Frontal cortex (tissue), 4 donors: Measurements from ENCODE around the gene PAK6. TPM values are rescaled to one million over a fixed set of nuclear protein-coding genes. Genes with fewer than 3 reads are reported as not detected.

Experiments
- DNase-seq, 2 donors: peaks; one replicate each; pipeline ENCODE4 v3.0.0; 2012; ENCODE audit warnings: low spot score in 2 of 2
- FAIRE-seq: peaks from 2 replicates; lab custom pipeline; 2012; peaks lifted over from hg19 to GRCh38; lab: Jason Lieb, UNC
- total RNA-seq: library from RNA; depleted of rRNA; stranded (reverse); fragments of >200 nt; gene quantifications from one replicate; pipeline ENCODE4 v1.2.3, GENCODE V29; 2014
- donor health status: control.
- donor health status: control.
- donor health status: control.

PAK6 gene
- total RNA-seq, 1 donor from 2014 or later, result 11.8 TPM

DNA sequence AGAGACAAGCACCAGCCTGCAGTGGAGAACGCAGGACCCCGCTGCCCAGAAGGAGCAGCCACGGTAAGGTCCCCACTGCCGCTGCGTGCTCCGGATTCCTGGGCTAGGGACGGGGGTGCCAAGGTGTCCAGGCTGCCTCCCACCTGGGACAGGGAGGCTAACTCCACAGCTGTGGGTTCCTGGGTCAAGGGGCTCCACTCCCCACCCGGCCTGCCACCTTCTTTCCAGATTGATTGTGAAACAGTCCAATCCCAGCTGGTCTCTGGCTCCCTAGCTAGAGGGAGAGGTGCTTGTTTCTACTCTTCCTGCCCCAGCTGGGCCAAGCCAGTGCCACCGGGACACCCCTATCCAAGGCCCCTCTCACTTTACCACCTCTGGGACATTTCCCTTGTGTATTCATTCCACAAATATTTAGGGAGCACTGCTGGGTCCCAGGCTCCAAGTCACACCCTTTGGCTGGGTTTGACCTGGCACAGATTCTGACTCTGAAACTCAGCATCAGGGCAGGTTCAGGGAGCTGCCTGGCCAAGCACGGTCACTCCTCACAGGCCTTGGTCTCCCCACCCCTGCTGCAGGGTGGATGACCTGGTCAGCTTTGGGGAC, 1.9 kb downstream of the PAK6 start:
- FAIRE-seq, result no peak

DNA sequence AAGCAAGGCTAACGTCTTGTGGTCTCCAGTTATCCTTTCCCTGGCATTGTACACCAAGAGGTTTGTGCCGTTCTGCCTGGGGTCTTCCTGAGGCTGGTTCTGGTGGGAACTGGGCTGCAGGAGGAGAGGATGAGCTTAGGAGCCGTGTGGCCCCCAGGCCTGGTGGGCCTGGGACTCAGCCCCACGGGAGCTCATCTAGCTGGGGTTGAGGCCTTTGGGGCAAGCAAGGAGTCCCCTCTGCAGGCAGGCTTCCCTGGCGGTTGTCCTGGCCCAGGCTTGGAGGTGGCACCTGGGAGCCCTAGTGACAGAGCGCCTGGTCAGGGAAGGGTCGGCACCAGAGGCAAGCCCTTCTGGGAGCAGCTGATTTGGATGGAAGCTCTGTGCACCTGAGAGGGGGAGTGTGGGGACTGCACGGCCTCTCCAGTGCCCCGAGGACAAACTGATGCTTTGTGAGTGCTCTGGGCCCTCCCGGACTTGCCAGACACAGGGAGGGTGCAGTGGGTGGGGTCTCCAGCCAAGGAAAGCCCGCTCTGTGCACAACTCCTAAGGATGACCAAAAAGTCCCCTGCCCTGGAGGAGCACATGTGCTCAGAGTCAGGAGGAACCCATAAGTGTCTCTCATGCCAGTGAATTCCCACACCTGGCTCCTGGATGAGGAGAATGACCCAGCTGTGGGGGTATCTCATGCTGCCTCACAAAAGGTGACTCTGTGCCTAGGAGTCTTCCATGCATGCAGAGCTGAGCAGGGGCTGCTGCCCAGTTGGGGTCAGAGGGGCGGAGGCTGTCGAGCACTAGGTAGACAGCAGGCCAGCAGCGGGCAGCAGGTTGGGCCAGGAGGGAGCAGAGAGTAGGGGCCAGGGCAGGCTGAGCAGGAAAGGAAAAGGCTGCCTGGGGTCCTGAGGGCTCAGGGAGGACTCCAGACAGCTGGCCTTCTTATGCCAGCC, 2.7 kb downstream of the PAK6 start:
- no peak for FAIRE-seq

More for the DNA sequence above, 1.9 kb downstream of the PAK6 start:
- DNase-seq, result no peak

DNA sequence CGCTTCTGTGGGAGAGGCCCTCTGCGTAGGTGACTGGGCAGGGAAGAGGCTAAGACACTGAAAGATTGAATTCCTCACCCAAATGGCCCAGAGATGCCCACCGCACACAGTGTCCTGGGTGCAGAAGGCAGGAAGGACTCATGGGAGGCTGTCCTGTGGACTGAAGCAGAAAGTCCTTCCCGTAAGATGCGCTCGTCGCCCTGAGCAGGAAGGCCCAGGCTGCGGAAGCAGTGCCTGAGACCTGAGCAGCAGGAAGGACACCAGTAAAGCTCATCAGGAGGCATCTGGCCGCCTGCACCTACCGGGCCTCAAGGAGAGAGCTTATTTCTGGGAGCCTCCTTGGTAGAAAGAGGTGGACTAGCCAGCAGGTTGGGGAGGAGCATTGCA, 3.3 kb downstream of the PAK6 start:
- FAIRE-seq, result no peak

More for the DNA sequence above, 2.7 kb downstream of the PAK6 start:
- no peak for DNase-seq

DNA sequence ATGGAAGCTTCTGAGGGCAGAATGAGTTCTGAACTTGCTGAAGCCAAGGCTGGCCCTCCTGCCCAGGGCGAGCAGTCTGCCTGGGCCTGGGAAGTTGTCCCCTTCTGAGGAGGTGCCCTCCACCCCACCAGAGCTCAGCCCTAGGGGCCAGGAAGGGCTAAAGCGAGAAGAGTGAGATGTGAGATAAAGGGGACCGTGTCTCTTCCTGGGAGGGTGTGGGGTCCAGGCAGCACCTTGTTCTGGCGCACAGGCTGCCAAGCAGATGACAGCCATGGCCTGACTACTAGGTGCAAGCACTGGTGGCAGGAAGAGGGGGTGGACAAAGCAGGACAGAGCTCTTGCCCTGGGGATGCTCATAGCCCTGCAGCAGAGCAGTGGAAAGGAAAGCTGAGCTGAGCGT, 3.7 kb downstream of the PAK6 start:
- no peak for DNase-seq
- no peak for FAIRE-seq

More for the DNA sequence above, 3.3 kb downstream of the PAK6 start:
- DNase-seq, result no peak

DNA sequence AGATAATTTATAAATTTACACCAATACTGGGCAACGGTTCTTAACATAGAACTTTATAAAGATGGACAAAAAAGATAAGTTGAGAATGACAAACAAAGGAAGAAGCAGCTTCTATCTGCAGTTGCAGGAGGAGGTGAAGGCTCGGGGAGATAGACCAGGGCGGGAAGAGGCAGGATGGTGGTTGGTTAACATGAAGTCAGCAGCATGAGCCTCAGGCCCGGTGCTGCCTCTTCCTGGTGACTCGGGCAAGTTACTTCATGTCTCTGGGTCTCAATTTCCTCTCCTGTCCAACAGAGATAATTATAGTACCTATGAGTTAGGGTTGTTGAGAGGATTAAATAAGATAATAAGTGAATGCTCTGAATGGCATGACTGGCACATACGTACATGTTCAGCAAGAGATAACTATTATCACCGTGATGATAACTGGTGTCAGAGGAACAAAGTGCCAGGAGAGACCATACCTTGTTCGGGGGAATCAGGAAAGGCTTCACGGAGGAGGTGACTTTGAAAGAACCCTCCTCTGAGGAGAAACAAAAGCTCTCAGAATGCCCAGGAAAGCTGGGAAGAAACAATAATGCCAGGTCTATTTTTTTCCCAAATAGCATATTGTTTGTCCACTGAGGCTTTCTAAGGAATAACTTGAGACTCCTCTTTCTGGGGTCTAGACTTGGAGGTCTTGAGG, 4.4 kb downstream of the PAK6 start:
- no peak for DNase-seq
- FAIRE-seq, result no peak

DNA sequence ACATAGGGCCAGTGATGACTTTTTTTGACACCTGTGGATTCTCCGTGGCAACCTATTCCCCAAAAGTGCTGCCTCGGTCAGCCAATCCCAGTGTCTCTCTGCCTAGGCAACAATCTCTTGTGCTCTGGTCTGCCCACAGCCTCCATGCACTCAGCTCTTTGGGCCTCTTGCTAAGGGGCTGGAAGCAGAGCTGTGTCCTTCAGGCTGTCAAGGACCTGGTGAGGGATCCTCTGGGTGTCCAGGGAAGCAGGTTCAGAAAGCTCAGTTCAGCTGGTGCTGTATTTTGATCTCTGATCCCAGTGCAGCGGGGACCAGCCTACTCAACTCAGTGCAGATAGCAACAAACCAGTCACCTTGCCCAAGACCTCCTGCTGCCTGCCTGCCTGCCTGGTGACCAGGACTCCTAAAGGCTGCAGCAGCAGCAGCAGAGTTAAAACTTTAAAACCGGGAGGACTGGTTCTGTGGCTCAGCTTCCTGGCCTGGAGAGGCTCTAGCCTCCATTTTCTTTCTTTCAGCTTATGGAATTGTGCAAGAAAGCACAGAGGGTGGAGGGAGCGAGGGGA, 6.2 kb downstream of the PAK6 start:
- no peak for FAIRE-seq
- DNase-seq, result no peak

DNA sequence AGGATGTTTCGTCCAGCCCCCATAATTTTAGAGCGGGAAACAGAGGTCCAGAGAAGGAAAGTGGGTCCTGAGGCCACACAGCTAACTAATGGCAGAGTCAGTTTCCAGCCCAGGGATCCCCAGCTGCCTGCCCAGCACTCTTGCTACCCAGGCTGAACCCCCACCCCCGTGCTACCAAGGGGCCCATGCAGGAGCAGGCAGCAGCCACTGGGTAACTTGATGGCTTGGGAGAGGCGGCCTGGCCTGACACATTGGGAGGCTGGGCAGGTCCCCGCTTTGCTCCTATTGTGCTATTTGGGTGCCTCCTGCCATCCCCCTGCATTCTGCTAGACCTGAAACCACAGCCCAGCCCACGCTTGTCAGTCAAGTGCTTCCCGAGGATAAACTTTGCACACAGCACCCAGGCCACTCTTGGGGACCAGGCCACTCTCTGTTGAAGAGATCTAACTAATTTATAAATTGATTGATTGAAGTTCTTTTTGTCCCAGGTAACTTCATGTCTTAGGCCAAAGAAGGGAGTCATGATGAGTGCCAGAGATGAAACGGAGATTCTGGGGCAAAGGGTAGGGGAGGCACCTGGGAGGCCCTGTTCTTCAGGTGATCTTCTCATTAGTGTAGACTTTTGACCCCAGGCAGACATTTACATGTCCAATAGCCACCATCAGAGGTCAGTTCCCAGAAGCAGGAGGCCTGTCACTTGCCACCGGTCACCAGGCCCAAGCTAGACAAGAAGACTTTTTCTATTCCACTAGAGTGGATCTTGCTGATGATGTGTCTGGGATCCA, 7.0 kb downstream of the PAK6 start:
- DNase-seq, result no peak
- FAIRE-seq, result no peak

DNA sequence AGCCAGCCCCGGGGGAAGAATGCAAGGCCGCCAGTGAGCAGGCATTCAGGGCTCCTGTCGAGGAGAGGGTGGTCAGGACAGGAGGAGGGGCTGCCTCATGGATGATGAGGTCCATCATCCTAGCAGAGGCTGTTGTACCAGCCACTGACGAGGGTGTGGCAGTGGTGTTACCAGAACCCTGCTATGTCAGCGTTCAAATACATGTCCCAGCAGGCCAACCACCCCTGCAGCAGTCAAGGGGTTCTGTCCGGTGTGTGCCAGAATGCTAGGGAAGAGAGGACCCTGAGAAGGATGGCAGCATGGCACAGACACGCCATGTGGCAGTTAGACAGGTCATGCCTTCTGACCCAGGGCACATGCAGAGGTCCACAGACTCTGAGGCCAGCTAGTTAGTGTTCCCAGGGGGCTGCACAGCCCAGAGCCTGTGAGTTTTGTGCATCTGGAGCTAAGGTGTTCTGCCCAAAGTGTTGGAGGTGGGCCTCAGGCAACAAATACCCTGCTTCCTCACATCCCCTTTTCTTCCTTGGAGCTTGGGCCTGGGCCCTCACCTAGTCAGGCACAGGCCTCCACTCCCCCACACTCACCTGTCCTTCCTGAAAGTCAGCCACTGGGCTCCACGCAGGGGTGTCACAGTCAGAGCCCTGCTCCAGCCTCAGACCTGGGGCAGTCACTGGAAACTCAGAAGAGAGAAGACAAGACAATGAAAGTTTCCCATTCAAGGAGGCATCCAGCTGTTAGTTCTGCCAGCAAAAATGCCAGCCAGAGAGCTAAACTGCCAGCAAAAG, 7.8 kb downstream of the PAK6 start:
- FAIRE-seq (no peak), DNase-seq (no peak)

DNA sequence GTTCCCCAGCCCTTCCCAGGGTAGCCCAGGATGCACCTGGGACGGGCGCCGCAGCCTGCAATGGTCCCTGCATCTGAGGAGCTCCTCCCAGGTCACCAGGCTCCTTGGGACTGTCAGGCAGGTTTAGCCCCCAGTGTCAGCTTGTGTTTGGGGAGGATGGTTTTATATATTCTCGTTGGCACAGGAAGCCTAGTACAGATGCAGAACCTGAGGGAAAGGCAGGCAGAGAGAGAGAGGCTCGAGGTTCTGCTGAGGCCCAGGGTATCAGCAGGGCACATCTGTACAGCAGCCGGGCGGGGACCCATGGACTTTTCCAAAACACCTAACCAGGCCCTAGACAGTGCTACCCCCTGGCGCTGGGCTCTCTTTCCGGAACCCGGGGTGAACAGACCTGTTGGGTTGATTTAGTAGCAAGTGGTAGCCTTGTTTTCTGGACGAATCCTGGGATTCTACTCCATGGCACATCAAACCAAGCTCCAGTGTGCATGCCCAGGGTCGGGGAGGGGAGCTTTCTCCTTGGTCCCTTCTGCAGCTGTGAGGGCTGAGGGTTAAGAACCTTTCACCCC, 8.6 kb downstream of the PAK6 start:
- FAIRE-seq, result no peak
- no peak for DNase-seq

DNA sequence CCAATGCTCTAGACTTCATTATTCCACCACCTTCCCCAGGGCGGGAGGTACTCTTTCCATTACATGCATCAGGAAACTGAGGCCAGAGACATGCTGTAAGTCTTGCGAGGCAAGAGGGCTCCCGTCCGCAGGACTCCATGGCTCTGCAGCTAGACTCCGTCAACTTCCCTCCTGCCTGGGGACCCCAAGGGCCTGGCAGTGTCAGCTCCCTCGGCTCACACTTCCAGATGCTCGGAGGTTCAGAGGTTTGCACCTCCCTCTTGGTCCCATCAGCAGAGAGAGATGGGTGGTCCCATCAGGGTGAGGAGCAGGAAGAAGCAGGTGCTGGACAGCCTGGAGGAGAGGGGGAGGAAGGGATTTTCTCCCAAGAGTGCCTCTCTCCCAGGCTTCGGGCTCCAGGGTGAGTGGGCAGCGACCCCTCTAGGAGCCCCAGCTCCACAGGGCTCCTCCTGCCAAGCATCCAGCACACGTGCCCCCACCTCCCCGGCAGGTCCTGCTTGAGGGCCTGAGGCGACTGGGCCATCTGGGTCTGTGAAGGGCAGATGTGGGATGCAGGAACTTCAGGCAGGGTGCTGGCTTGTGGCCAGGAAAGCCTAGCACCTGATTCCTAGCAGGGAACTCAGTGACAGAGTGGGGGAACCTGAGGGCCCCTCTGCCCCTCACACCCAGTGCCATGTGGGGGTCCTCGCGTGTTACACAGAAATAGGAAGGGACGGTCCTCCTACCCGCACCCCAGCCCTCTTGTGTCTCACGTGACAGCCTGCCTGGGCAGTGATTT, 9.3 kb downstream of the PAK6 start:
- DNase-seq, result no peak
- no peak for FAIRE-seq

DNA sequence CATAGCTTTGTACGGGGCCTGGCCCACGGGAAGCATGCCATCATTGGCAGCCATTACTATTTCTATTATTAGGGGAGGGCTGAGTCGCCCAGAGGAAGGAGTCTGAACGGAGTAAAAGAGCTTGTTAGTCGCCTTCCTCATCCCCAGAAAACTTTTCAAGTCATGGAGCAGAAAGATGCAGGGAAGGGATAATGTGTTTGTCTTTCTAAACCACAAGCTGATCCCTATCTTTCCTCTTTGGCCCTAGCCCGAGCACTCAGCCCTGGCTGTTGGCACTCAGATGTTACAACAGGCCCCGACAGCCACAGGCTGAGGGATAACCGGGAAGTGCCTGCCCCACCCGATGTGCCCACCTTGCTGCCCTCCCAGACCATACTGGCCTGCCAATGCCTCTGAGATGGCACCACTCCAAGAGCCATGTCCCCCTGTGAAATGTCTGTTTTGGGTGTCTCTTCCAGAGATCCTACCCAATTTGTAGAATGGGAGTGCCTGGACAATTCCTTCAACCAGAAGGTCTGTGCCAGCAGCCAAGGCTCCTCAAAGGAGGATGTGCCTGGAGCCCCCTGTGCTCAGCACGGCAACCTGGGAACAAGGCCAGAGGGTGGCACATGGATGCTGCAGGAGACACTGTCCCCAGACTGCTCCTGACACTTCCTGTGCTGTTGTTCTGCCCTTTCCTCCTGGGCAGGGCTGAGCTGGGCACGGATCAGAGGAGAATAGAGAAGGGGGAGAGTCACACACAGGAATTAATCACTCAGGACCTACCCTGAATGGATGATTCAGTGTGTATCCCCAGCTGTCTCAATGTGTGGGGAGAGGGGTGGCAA, 10.8 kb downstream of the PAK6 start:
- FAIRE-seq, result no peak
- DNase-seq, result no peak

DNA sequence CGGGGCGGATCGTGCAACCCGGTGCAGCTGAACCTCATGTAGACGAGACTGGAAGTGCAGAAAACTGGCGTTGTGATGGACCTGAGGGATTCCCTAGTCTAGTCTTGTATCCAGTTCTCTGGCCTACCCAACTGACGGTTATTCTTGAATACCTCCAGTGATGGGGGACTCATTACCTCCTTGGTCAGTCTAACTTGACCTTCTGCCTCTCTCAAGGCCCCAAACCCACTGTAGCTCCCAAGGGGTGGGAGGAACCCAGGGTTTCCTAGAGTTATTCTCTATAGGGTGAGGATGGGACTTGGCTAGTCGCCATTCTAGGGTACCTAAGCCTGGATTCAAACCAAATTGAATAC, 11.4 kb downstream of the PAK6 start:
- DNase-seq, result no peak

DNA sequence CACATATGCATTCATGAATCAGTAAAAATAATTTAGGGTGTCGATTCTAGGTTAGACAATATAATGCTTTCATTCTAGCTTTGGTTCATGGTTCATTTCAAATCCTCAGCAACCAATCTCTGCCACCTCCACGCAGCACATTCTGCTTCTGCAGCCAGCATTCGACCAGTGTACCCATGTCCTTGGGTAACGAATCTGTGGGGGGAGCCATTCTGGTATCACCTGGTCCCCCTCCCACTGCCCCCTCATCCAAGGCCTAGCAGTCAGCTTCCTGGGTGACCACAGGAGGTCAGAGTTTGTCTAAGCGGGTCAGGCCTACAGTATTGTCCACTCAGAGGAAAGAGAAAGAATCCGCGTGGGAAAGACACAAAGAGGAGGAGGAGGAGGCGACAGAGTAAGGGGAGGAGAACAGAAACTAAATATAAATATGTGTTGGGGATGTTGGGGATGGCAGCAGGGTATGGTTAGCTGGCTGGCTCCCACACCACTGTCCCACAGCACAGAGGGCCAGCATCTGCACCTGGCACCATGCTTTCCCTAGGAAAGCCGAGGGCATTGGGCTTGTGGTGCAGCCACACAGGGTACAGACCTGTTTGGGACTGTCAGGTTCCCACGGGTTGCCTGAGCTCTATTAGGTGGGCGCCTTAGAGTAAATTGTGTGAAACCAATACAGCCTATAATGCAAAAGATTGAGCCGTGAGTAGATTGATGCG, 12.1 kb downstream of the PAK6 start:
- FAIRE-seq (no peak), DNase-seq (no peak)

More for the DNA sequence above, 11.4 kb downstream of the PAK6 start:
- no peak for FAIRE-seq

DNA sequence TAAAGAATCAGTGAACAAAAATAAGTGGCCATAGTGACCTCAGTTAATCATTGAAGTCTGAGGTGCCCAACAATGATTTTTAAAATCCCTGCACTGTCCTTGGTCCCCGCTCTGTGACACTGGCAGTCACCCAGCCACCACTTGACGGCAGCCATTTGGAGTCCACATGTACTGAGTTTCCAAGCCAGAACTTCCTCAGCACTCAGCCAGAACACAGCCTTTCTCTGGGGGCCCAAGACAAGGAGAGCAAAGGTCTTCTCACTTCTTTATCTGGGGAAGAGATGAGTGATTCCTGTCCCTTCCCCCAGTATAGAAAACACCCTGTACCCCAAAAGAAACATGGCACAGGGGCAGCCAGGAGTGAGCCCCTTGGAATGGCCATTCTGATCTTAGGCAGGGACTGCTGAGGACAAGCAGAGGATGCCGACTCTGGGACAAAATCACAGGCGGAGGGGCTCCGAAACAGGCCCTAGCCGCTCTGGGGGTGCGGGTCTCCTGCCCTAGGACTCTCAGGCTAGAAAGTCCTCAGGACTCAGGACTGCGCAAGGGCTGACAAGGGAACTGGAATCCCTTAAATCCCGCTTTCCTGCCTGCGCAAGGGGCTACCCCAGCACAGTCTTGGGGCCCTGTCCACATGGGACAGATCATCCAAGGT, 12.8 kb downstream of the PAK6 start:
- FAIRE-seq, result no peak
- DNase-seq, result no peak

DNA sequence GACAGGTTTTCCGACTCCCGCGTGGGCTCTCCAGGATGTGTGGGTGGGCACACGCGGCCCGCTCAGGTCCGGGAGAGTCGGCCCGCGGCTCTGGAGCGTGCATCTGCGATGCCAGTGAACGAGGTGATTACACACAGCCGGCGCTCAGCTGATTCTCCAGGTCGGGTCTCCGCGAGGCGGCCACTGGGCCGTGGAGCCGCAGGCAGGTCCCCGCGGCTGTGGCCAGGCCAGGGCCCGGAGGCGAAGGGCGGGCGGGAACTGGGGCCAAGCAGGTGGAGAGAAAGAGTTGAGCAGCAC, 13.2 kb downstream of the PAK6 start:
- no peak for FAIRE-seq
- DNase-seq, result no peak
